Measurements from ENCODE around the gene SH3BP5L. TPM values are rescaled to one million over a fixed set of nuclear protein-coding genes. Genes with fewer than 3 reads are reported as not detected.
"Not testable (repeated sequence)": the region's sequence is repeated elsewhere in the genome, so short reads cannot be mapped to it uniquely, and the experiment has no call there.

The SH3BP5L gene
- total and polyA plus RNA-seq, 2 of the 4 experiments (the other 2 are of a cell fraction) = 23.3 to 35.9 TPM

DNA sequence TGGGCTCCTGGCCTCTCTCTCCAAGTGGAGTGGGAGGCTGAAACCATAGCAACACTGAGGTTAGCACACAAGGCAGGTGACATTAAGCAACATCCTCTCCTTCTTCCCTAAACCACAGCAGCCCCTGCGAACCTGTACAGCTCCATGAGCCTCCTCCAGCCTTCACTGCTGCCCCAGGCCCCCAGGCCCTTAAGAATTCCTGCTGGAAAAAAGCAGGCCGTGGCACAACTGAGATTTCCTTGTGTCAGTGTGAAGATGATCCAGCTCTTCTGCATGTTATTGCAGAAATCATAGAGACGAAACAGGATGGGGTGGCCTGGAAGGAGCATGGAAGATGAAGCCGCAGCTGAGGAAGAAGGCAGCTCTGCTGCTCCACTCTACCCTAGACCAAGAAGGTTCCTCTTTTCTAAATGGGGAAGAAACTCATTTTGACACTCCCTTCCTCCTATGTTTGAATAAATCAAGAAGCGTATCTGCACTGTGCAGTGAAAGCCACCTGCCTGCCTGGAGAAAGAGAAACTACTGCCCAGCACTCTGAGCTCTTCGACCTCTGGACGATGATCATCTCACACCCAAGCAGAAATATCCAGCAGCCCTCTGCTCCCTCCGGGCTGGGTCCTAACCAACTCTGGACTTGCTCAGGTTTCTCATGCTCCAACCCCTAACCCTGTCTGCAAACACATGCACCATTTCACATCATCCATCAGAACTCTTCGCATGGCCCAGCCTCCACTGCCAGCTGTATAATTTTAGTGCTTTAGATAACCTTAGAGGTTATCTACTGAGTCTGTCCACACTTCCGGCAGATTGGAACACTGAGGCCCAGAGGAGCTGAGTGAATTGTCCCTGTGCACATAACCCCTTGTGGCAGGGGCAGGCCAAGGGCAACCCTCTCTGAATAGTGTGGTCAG is 20.7 kb downstream of the SH3BP5L start (continued):
- TF ChIP-seq, protein P1, sequence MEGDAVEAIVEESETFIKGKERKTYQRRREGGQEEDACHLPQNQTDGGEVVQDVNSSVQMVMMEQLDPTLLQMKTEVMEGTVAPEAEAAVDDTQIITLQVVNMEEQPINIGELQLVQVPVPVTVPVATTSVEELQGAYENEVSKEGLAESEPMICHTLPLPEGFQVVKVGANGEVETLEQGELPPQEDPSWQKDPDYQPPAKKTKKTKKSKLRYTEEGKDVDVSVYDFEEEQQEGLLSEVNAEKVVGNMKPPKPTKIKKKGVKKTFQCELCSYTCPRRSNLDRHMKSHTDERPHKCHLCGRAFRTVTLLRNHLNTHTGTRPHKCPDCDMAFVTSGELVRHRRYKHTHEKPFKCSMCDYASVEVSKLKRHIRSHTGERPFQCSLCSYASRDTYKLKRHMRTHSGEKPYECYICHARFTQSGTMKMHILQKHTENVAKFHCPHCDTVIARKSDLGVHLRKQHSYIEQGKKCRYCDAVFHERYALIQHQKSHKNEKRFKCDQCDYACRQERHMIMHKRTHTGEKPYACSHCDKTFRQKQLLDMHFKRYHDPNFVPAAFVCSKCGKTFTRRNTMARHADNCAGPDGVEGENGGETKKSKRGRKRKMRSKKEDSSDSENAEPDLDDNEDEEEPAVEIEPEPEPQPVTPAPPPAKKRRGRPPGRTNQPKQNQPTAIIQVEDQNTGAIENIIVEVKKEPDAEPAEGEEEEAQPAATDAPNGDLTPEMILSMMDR (conservative IDR thresholded peaks at IDR 0.05; ENCODE audit: low read depth, low read length) = no peak
- TF ChIP-seq MXI1 (IDR thresholded peaks at IDR 0.05; ENCODE audit: borderline replicate concordance, low read depth, low read length) (no peak), CEBPB (IDR thresholded peaks at IDR 0.05; ENCODE audit: low read depth, low read length) (no peak), RFX5 (IDR thresholded peaks at IDR 0.05; ENCODE audit: low read depth, low read length) (no peak), BHLHE40 (IDR thresholded peaks at IDR 0.05; ENCODE audit: low read depth, low read length) (no peak), CHD1 (IDR thresholded peaks at IDR 0.05; ENCODE audit: low read depth, low read length) (no peak)

DNA sequence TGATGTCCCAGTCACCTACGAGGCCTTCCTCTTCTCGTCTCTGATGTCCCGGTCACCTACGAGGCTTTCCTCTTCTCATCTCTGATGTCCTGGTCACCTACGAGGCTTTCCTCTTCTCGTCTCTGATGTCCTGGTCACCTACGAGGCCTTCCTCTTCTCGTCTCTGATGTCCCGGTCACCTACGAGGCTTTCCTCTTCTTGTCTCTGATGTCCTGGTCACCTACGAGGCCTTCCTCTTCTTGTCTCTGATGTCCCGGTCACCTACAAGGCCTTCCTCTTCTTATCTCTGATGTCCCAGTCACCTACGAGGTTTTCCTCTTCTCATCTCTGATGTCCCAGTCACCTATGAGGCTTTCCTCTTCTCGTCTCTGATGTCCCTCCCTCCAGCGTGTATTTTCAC is 22.2 kb downstream of the SH3BP5L start:
- intact Hi-C loops (cut with micrococcal nuclease); POLR2A ChIA-PET (ENCODE audit: unreplicated experiment); H3K56ac ChIP-seq (ENCODE audit: extremely low read depth, insufficient read depth, low read length); H4K8ac ChIP-seq (ENCODE audit: low read depth in 2 of 2, low read length in 2 of 2); H2BK20ac ChIP-seq (ENCODE audit: low read depth, low read length); H3K36me3 ChIP-seq (ENCODE audit: control insufficient read depth, insufficient read depth, low read length); DNase-seq; H3K14ac ChIP-seq (replicated peaks; ENCODE audit: low read depth, low read length); H3K4me3 ChIP-seq (ENCODE audit: insufficient read depth, low read depth, low read length); H4K20me1 ChIP-seq (ENCODE audit: insufficient read depth, low read length); dilution Hi-C loops (cut with HindIII; ENCODE audit: low sequenced_read_pairs, unreplicated experiment); H3K27ac ChIP-seq (ENCODE audit: insufficient read depth, low read length); H2BK5ac ChIP-seq (ENCODE audit: low read depth, low read length, poor library complexity, severe bottlenecking); H3K9me1 ChIP-seq (ENCODE audit: insufficient read depth, low read length); H3K23ac ChIP-seq (ENCODE audit: low read depth, low read length); CTCF ChIA-PET; H3K27me3 ChIP-seq (ENCODE audit: control insufficient read depth, insufficient read depth, low read length); H3K79me1 ChIP-seq (ENCODE audit: low read depth in 1 of 2, low read length in 2 of 2); H3K9ac ChIP-seq (ENCODE audit: low read depth, low read length); ATAC-seq (ENCODE audit: low read depth); H3K4me2 ChIP-seq (ENCODE audit: low read depth, low read length); H3K9me3 ChIP-seq (ENCODE audit: control insufficient read depth, insufficient read depth, low read length); H2BK120ac ChIP-seq (ENCODE audit: low read depth, low read length); H4K91ac ChIP-seq (ENCODE audit: insufficient read depth, low read depth, low read length); H3K18ac ChIP-seq (ENCODE audit: low read depth, low read length); H3K4me1 ChIP-seq (ENCODE audit: control insufficient read depth, insufficient read depth, low read length); H2AK9ac ChIP-seq (replicated peaks; ENCODE audit: low read depth, low read length, poor library complexity); H3K4ac ChIP-seq (ENCODE audit: low read depth, low read length); H2AK5ac ChIP-seq (ENCODE audit: low read depth, low read length); H4K5ac ChIP-seq (ENCODE audit: low read depth, low read length); in situ Hi-C loops (cut with MboI; ENCODE audit: low sequenced_read_pairs); H2AFZ ChIP-seq (replicated peaks; ENCODE audit: low read length, poor library complexity); H2BK15ac ChIP-seq (ENCODE audit: low read depth, low read length); BruUV-seq (replicated peaks): not testable (repeated sequence)
- 74% methylated on average over 9 of the region's 15 CpGs; no CpG with 5 or more reads in 1 of the 2 experiments for WGBS, 2 experiments (ENCODE audit: extremely low coverage in 2 of 2, insufficient read length in 1 of 2)

All from IMR-90 (cell line).